ENCODE measurements around the gene MALSU1. TPM values are rescaled to one million over a fixed set of nuclear protein-coding genes. Genes with fewer than 3 reads are reported as not detected.
A peak's percentile ranks its signal among the peaks of the same experiment; 100 is the strongest.

MALSU1 gene
- total and polyA plus RNA-seq, 2 of the 13 experiments (the other 11 are each of a cell fraction or from before 2014, with no cell fraction given), result 72.0 to 141 TPM

DNA sequence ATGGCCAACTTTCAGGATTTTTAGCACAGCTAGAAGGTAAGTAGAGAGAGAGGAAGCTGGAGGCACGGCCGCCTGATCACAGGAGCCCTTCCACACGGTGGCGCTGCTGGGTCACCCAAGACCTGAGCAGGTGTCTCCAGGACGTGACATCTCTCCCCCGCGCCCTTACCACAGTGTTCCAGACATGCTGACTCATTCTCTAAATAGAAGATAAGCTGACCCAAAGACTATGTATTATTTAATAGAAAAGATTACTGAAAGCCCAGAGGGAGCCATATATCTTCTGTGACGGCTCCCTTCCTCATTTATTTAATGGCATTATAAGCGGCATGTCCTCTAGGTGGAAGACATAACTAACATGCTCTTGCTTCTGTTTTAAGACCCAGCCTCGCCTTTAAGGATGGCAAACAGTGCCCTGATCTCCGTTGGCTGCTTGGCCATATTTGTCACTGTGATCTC is 26.0 kb upstream of the MALSU1 start (continued):
- TF ChIP-seq ZBTB46 (CRISPR knock-in tag; IDR thresholded peaks at IDR 0.05; ENCODE audit: borderline replicate concordance), result no peak
- TF ChIP-seq ZNF773 (CRISPR knock-in tag; IDR thresholded peaks at IDR 0.05; ENCODE audit: borderline replicate concordance), result no peak
- peak; percentile 44; the same call in 1 of the 2 replicates for TF ChIP-seq NFKB2 (CRISPR knock-in tag; IDR thresholded peaks at IDR 0.05; ENCODE audit: borderline replicate concordance)
- no peak for TF ChIP-seq NR2F1 (CRISPR knock-in tag; IDR thresholded peaks at IDR 0.05)
- no peak for TF ChIP-seq HHEX (CRISPR knock-in tag; IDR thresholded peaks at IDR 0.05)
- TF ChIP-seq ZNF563 (CRISPR knock-in tag; IDR thresholded peaks at IDR 0.05), result no peak
- no peak for TF ChIP-seq PCBP2 (optimal IDR thresholded peaks at IDR 0.05; ENCODE audit: low read depth, low read length, poor library complexity, severe bottlenecking)
- no peak for TF ChIP-seq ZSCAN29 (CRISPR knock-in tag; conservative IDR thresholded peaks at IDR 0.05)
- 0 out of 2 replicates have a peak, but pooled peaks have one; percentile 29 for TF ChIP-seq BCL6 (CRISPR knock-in tag; IDR thresholded peaks at IDR 0.05)
- no peak for TF ChIP-seq ZNF318 (CRISPR knock-in tag; IDR thresholded peaks at IDR 0.05)
- TF ChIP-seq, protein P1, sequence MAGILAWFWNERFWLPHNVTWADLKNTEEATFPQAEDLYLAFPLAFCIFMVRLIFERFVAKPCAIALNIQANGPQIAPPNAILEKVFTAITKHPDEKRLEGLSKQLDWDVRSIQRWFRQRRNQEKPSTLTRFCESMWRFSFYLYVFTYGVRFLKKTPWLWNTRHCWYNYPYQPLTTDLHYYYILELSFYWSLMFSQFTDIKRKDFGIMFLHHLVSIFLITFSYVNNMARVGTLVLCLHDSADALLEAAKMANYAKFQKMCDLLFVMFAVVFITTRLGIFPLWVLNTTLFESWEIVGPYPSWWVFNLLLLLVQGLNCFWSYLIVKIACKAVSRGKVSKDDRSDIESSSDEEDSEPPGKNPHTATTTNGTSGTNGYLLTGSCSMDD (CRISPR knock-in tag; IDR thresholded peaks at IDR 0.05), result no peak
- no peak for TF ChIP-seq SRF (IDR thresholded peaks at IDR 0.05; ENCODE audit: low read depth, low read length)
- TF ChIP-seq ZBTB1 (CRISPR knock-in tag; IDR thresholded peaks at IDR 0.05; ENCODE audit: borderline replicate concordance), result no peak
- TF ChIP-seq KLF13 (CRISPR knock-in tag; IDR thresholded peaks at IDR 0.05), result no peak
- TF ChIP-seq IRX3 (CRISPR knock-in tag; IDR thresholded peaks at IDR 0.05; ENCODE audit: borderline replicate concordance, low read depth), result no peak
- TF ChIP-seq MEIS2 (CRISPR knock-in tag; IDR thresholded peaks at IDR 0.05), result no peak
- no peak for TF ChIP-seq ELF3 (CRISPR knock-in tag; IDR thresholded peaks at IDR 0.05)
- TF ChIP-seq NFE2L2 (IDR thresholded peaks at IDR 0.05; ENCODE audit: low read length), result peak; percentile 94
- no peak for TF ChIP-seq ZNF749 (CRISPR knock-in tag; IDR thresholded peaks at IDR 0.05; ENCODE audit: borderline replicate concordance)
- peak; percentile 74 for TF ChIP-seq XRCC5 (optimal IDR thresholded peaks at IDR 0.05; ENCODE audit: low read length)
- no peak; the same call in 1 of the 2 replicates for TF ChIP-seq JUN (CRISPR knock-in tag; IDR thresholded peaks at IDR 0.05)
